HG02981 (cell line): Measurements from ENCODE around the gene DHCR24.

ENCODE experiments used
- ATAC-seq: cut with Tn5 transposase; IDR thresholded peaks from one replicate; pipeline ENCODE4 v1.9.1; 2021; ENCODE audit warnings: mild to moderate bottlenecking, moderate library complexity; ENCODE audit not compliant: unreplicated experiment

Gene DHCR24

DNA sequence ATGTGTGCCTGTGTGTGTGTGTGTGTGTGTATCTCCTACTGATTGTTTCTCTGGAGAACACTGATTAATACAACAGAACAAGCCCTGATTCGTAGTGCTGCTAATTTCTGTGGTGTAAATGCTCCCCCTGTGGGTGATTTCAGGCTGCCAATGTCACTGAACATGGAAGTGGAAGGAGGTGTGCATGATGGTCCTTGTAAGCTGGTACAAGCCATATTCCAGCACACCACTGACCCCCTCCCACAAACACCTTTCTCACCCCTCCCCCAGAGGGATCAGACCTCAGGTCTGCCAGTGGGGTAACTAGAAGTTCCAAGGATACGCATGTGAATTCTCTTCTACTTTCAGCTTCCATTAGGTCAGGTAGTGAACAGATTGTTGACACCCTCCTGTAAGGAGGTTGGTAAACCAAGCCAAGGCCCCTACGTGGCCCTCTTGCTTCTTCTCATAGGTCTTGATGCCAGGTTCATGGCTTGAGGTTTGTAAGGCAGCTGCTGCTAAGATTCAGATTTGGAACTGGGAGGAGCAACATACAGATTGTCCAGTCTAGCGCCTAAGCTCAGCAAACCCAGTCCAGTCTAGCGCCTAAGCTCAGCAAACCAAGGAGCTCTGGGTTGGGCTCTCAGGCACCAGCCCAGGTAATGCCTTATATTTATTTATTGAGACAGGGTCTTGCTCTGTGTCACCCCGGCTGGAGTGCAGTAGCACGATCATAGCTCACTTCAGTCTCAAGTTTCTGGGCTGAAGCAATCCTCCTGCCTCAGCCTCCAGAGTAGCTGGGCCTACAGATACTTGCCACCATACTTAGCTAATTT lies 38.7 kb downstream of the DHCR24 start:
- ATAC-seq: no peak

- no peak for ATAC-seq
Observed at GRCh38 chr1:54846716-54847284, 40.2 kb downstream of the DHCR24 start.

DNA sequence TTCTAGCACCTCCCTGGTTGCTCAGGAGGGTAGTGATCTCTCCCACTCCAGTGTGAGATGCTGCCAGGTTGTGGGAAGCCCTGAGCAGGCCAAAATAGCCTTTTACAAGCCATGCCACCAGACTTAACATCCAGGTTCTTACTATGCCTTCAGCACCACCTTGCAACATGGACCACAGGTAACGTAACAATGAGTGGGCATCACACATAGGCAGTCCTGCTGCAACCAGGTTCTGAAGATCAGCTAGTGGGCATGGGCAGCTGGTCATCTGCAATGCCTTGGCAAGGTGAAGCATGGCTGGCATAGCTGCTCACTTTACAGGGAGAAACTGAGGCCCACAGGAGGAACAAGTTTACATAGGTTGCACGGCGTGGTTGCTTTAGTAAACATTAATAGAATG lies 40.7 kb downstream of the DHCR24 start:
- ATAC-seq: no peak

DNA sequence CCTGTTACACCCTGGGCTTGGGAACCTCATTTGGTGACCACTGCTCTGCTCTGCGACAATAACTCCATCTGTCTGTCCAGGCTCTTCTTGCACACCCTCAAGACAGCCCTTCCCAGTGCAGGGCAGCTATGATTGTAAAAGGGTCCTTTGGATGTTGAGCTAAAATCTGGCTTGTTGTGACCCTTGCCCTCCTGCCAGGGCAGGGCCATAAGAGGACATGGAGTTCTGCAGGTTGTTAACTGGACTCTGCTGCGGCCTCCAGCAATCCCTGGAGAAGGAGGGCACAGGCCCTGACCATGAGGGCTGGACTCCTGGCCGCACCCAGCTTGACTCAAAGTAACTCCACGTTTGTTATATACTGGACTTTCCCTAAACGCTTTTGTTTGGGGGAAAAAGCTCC lies 41.2 kb downstream of the DHCR24 start:
- ATAC-seq: no peak

- ATAC-seq: no peak
Observed at GRCh38 chr1:54844564-54844963, 42.4 kb downstream of the DHCR24 start.

GRCh38 chr1:54843449-54843848 lies 43.5 kb downstream of the DHCR24 start:
- ATAC-seq: no peak

DNA sequence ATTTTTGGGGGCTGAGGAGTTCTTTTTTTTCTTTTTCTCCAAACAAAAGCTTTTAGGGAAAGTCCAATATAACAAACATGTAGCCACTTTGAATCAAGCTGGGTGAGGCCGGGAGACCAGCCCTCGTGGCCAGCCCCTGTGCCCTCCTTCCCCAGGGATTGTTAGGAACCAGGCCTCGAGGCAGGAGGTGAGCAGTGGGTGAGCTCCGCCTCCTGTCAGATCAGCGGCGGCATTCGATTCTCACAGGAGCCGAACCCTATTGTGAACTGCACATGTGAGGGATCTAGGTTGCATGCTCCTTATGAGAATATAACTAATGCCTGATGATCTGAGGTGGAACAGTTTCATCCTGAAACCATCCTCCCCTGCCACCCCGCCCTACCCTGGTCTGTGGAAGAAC lies 44.0 kb downstream of the DHCR24 start:
- no peak for ATAC-seq

GRCh38 chr1:54842206-54842915 lies 44.6 kb downstream of the DHCR24 start:
- ATAC-seq: no peak

DNA sequence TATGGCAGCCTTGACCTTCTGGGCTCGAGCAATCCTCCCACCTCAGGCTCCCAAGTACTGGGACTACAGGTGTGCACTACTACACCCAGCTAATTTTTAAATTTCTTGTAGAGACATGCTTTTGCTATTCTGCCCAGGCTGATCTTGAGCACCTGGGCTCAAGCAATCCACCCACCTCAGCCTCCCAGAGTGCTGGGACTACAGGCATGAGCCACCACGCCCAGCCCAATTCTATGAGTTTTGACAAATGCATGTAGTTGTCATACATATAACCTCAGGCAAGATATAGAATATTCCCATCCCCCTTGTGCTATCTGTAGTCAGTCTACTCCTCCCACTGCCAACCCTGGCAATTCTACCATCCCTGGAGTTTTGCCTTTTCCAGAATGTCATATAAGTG lies 47.2 kb downstream of the DHCR24 start:
- no peak for ATAC-seq

GRCh38 chr1:54838565-54839180 lies 48.3 kb downstream of the DHCR24 start:
- no peak for ATAC-seq

DNA sequence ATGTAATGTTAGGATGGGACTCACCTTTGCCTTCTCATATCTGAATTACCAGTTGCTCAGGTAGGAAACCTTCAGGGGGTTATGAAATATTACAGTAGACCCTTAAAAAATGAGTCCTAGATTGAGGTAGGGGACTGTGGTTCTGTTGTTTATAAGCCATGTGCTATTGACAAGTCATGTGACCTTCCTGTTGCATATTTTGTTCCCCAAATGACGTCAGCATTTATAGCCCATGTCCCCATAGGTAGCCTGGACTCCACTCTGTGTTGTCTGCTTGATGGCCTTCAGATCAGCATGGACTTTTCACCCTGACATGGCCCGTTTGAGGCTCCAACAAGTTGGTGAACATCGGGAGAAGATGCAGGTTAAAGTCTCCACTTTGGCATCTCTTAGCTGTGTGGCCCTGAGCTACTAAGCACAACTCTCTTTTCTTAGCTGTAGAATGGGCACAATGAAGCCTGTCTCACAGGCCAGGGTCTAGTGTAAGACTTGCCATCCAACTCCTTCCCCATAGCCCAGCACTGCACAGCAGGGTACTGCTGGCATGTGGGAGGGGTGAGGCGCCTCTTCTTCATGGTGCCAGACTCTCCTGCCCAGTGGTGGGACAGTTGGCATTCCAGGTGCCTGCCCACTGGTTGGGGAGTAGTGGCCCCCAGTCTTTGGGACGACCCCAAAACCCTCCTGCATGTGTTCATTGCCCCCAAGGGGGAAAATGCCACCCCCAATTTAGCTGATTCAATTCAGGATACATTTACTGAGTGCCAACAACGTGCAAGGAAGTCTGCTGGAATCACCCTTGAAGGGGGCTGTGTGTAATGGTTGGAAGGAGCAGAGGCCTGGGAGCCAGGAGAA lies 49.8 kb downstream of the DHCR24 start:
- ATAC-seq: no peak

GRCh38 chr1:54836594-54836993 lies 50.4 kb downstream of the DHCR24 start:
- ATAC-seq: no peak

- ATAC-seq: no peak
Observed at GRCh38 chr1:54835970-54836369, 51.0 kb downstream of the DHCR24 start.

- ATAC-seq: no peak
Observed at GRCh38 chr1:54835131-54835898, 51.7 kb downstream of the DHCR24 start.

GRCh38 chr1:54834007-54834541 lies 52.9 kb downstream of the DHCR24 start:
- no peak for ATAC-seq

DNA sequence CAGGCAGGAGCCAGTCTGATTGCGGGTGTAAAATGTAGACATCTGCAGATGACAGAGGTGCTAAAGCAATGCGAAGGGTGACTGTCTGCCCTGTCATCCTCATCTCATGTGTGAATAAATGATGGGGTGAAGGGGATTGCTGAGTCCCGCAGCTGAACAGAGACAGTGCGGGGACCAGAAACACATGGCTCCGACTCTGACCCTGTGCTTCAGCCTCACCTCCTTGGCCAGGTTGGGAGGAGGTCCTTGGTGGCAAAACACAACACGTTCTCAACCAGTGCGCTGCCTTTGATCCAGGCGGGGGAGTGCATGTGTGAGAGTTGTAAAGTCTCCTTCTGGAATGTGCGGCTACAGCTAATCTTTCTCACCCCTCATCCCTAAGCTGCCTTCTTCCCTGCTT lies 53.9 kb downstream of the DHCR24 start:
- no peak for ATAC-seq

DNA sequence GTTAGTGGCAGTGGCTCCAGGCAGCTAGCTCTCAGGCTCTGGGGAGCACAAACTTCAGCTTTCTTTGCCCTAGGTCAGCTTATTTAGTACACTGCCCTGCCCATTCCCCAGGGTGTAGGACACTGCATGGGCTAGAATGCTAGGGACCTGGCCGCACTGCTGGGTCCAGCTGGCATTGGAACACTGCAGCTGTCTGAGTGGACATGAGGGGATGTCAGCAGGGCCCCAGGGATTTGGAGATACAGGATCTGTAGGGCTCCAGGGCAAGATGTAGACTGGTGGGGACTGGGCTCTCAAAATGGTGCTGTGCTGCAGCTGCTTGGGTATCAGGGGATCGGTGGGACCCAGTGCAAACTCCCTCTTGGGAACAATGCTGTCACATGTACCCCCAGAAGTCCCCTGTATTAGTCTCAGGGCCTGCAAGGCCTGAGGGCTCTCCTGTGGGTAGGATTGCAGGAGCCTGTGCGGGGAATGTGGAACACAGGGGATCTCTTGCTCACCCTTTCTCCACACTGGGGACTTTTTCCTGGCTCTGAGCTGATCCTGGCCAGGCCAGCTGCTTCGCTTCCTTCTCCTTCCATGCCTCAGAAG lies 60.7 kb downstream of the DHCR24 start:
- no peak for ATAC-seq

DNA sequence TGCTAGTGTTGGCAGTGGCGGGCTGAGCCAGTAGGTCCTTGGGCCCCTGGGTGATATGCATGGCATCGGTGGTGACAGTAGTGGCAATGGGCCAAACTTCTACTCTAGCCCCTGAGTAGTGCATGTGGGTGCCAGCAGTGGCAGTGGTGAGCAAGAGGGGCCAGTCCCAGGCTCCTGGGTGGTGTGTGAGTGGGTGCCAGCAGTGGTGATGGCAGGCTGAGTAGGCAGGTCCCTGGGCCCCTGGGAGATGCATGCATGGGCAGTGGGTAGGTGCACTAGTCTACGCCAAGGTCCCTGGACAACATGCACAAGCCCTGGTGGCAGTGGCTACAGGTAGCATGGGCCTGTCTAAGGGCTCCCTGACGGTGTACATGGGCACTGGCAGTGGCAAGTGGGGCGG lies 61.3 kb downstream of the DHCR24 start:
- no peak for ATAC-seq

DNA sequence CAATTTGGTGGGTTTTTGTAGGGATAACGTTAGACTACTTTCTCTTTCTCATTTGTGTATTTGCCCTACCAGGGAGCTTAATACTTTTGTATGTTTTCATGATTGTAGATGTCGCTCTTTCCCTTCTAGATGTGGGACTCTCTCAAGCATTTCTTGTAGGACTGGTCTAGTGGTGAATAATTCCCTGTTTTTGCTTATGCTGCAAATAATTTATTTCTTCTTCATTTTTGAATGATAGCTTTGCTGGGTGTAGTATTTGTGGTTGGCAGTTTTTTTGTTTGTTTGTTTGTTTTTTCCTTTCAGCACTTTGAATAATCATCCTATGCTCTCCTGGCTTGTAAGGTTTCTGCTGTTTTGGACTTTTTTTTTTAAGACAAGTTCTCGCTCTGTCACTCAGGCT lies 63.3 kb downstream of the DHCR24 start:
- ATAC-seq: no peak
